Stimulated activated naive B cell treated with anti-CD40 and anti-IgM and Interleukin-4, amounts not matched to agents 10 μg/mL and 1 μg/mL and 100 μg/mL, for 72 hours (primary cell): ENCODE measurements around the gene PPA2.
A peak's percentile ranks its signal among the peaks of the same experiment; 100 is the strongest.

Source experiments
- ATAC-seq, 2 donors: fragments of 150-1000 bp; cut with Tn5 transposase; replicated peaks; 2 replicates each; pipeline ENCODE4 v1.10.0; 2021; ENCODE audit warnings: moderate library complexity in 1 of 2
- DNase-seq: peaks from one replicate; pipeline ENCODE4 v3.0.0; 2021
- H3K27ac Mint-ChIP-seq: one replicate; pipeline ENCODE4 v1.8.0; 2022; ENCODE audit warnings: mild to moderate bottlenecking, mixed read lengths
- H3K27me3 Mint-ChIP-seq, 2 donors: one replicate each; pipeline ENCODE4 v1.8.0; 2022; ENCODE audit warnings: mixed read lengths in 2 of 2
- H3K36me3 Mint-ChIP-seq, 2 donors: one replicate each; pipeline ENCODE4 v1.8.0; 2022; ENCODE audit warnings: mixed read lengths in 2 of 2, mild to moderate bottlenecking in 1 of 2
- H3K4me1 Mint-ChIP-seq, 2 donors: one replicate each; pipeline ENCODE4 v1.8.0; 2022; ENCODE audit warnings: mixed read lengths in 2 of 2, mild to moderate bottlenecking in 1 of 2
- H3K4me3 Mint-ChIP-seq, 2 donors: one replicate each; pipeline ENCODE4 v1.8.0; 2022; ENCODE audit warnings: mild to moderate bottlenecking in 2 of 2, mixed read lengths in 2 of 2, moderate library complexity in 1 of 2
- H3K9me3 Mint-ChIP-seq, 2 donors: one replicate each; pipeline ENCODE4 v1.8.0; 2022; ENCODE audit warnings: mixed read lengths in 2 of 2, mild to moderate bottlenecking in 1 of 2

The PPA2 gene

GRCh38 chr4:105400901-105401677 lies 72.8 kb downstream of the PPA2 start:
- Mint-ChIP-seq H3K36me3 (peaks cover 22 to 35% of the 10 kb centered on the region in 2 donors), H3K9me3 (no peaks in the 10 kb centered on the region), H3K4me3 (no peak overlapping the region), H3K27me3 (no peaks in the 10 kb centered on the region), H3K27ac (no peak overlapping the region), H3K4me1 (peaks cover 4 to 6% of the 10 kb centered on the region in 2 donors)
- no peak for ATAC-seq
- DNase-seq = no peak

- Mint-ChIP-seq H3K27me3 (no peaks in the 10 kb centered on the region), H3K27ac (no peak overlapping the region), H3K9me3 (no peaks in the 10 kb centered on the region), H3K4me3 (no peak overlapping the region), H3K36me3 (peaks cover 18 to 32% of the 10 kb centered on the region in 2 donors), H3K4me1 (no peaks in the 10 kb centered on the region)
- DNase-seq (no peak), ATAC-seq (no peak)
Observed at GRCh38 chr4:105399532-105400161, 74.2 kb downstream of the PPA2 start.

GRCh38 chr4:105392858-105393257 lies 81.0 kb downstream of the PPA2 start:
- Mint-ChIP-seq H3K4me3 (no peak overlapping the region), H3K27ac (no peak overlapping the region), H3K36me3 (peaks cover 31 to 41% of the 10 kb centered on the region in 2 donors)

GRCh38 chr4:105389167-105389566 lies 84.7 kb downstream of the PPA2 start:
- H3K36me3 Mint-ChIP-seq = peaks cover 35 to 40% of the 10 kb centered on the region in 2 donors
- no peak for ATAC-seq
- H3K4me1 Mint-ChIP-seq = no peaks in the 10 kb centered on the region
- no peaks in the 10 kb centered on the region for H3K27me3 Mint-ChIP-seq
- no peak overlapping the region for H3K4me3 Mint-ChIP-seq
- no peak overlapping the region for H3K27ac Mint-ChIP-seq
- H3K9me3 Mint-ChIP-seq = no peaks in the 10 kb centered on the region
- DNase-seq = no peak

More at GRCh38 chr4:105392858-105393257, 81.0 kb downstream of the PPA2 start:
- H3K9me3 Mint-ChIP-seq = no peaks in the 10 kb centered on the region
- no peaks in the 10 kb centered on the region for H3K4me1 Mint-ChIP-seq
- ATAC-seq = no peak
- no peaks in the 10 kb centered on the region for H3K27me3 Mint-ChIP-seq
- DNase-seq = no peak

- H3K36me3 Mint-ChIP-seq = peaks cover 28 to 44% of the 10 kb centered on the region in 2 donors
- no peaks in the 10 kb centered on the region for H3K27me3 Mint-ChIP-seq
- no peaks in the 10 kb centered on the region for H3K9me3 Mint-ChIP-seq
- no peaks in the 10 kb centered on the region for H3K4me1 Mint-ChIP-seq
- ATAC-seq (no peak), DNase-seq (no peak)
- H3K4me3 Mint-ChIP-seq = no peak overlapping the region
- no peak overlapping the region for H3K27ac Mint-ChIP-seq
Observed at GRCh38 chr4:105387466-105387865, 86.4 kb downstream of the PPA2 start.

- no peak for DNase-seq
- no peak overlapping the region for H3K4me3 Mint-ChIP-seq
Observed at GRCh38 chr4:105386012-105386411, 87.8 kb downstream of the PPA2 start.

GRCh38 chr4:105374071-105374470 lies 99.8 kb downstream of the PPA2 start:
- no peak for ATAC-seq
- Mint-ChIP-seq H3K9me3 (no peaks in the 10 kb centered on the region), H3K36me3 (peaks cover 2 to 17% of the 10 kb centered on the region in 2 donors), H3K4me1 (no peaks in the 10 kb centered on the region), H3K4me3 (no peak overlapping the region), H3K27ac (no peak overlapping the region), H3K27me3 (no peaks in the 10 kb centered on the region)
- DNase-seq = no peak

More at GRCh38 chr4:105386012-105386411, 87.8 kb downstream of the PPA2 start:
- no peak overlapping the region for H3K27ac Mint-ChIP-seq
- ATAC-seq = no peak
- no peaks in the 10 kb centered on the region for H3K4me1 Mint-ChIP-seq
- no peaks in the 10 kb centered on the region for H3K27me3 Mint-ChIP-seq
- H3K9me3 Mint-ChIP-seq = no peaks in the 10 kb centered on the region
- H3K36me3 Mint-ChIP-seq = peaks cover 29 to 40% of the 10 kb centered on the region in 2 donors

- ATAC-seq (no peak), DNase-seq (no peak)
- Mint-ChIP-seq H3K4me1 (no peaks in the 10 kb centered on the region), H3K27ac (no peak overlapping the region), H3K4me3 (no peak overlapping the region), H3K36me3 (peaks cover 7 to 23% of the 10 kb centered on the region in 2 donors), H3K27me3 (no peaks in the 10 kb centered on the region), H3K9me3 (peaks cover 3 to 4% of the 10 kb centered on the region in 2 donors)
Observed at GRCh38 chr4:105373324-105373723, 100.5 kb downstream of the PPA2 start.

- H3K27ac Mint-ChIP-seq = no peak overlapping the region
- no peak for DNase-seq
- H3K27me3 Mint-ChIP-seq = no peaks in the 10 kb centered on the region
- peaks cover 39 to 51% of the 10 kb centered on the region in 2 donors for H3K36me3 Mint-ChIP-seq
- no peak overlapping the region for H3K4me3 Mint-ChIP-seq
- H3K9me3 Mint-ChIP-seq = peaks cover 18 to 26% of the 10 kb centered on the region in 2 donors
- no peaks in the 10 kb centered on the region for H3K4me1 Mint-ChIP-seq
- no peak for ATAC-seq
Observed at GRCh38 chr4:105369988-105370387, 103.9 kb downstream of the PPA2 start.

GRCh38 chr4:105361053-105361452 lies 112.8 kb downstream of the PPA2 start:
- Mint-ChIP-seq H3K27me3 (no peaks in the 10 kb centered on the region), H3K36me3 (peaks cover 28 to 42% of the 10 kb centered on the region in 2 donors), H3K4me3 (no peak overlapping the region), H3K4me1 (no peaks in the 10 kb centered on the region), H3K9me3 (peaks cover 15 to 20% of the 10 kb centered on the region in 2 donors), H3K27ac (no peak overlapping the region)
- DNase-seq = no peak
- ATAC-seq = no peak

- Mint-ChIP-seq H3K27me3 (no peaks in the 10 kb centered on the region), H3K9me3 (peaks cover 5% of the 10 kb centered on the region in 2 donors), H3K27ac (no peak overlapping the region), H3K4me3 (no peak overlapping the region), H3K36me3 (peaks cover 13 to 42% of the 10 kb centered on the region in 2 donors), H3K4me1 (peaks cover 14 to 18% of the 10 kb centered on the region in 2 donors)
- DNase-seq = no peak
- ATAC-seq = no peak
Observed at GRCh38 chr4:105357258-105357980, 116.4 kb downstream of the PPA2 start.

- Mint-ChIP-seq H3K27me3 (no peaks in the 10 kb centered on the region), H3K9me3 (peaks cover 5% of the 10 kb centered on the region in 2 donors), H3K4me3 (no peak overlapping the region), H3K36me3 (peaks cover 13 to 40% of the 10 kb centered on the region in 2 donors), H3K4me1 (peaks cover 20 to 26% of the 10 kb centered on the region in 2 donors), H3K27ac (no peak overlapping the region)
- DNase-seq (no peak), ATAC-seq (no peak)
Observed at GRCh38 chr4:105356194-105356593, 117.7 kb downstream of the PPA2 start.

- Mint-ChIP-seq H3K27ac (peak overlapping the region; percentile 77), H3K36me3 (peaks cover 4 to 30% of the 10 kb centered on the region in 2 donors), H3K9me3 (no peaks in the 10 kb centered on the region), H3K27me3 (no peaks in the 10 kb centered on the region), H3K4me1 (peaks cover 22 to 32% of the 10 kb centered on the region in 2 donors), H3K4me3 (peak overlapping the region in 1 of 2 donors; percentile 58)
- DNase-seq (peak; percentile 32), ATAC-seq (peak; percentile 93 to 95)
Observed at GRCh38 chr4:105352826-105353225, 121.0 kb downstream of the PPA2 start.

- no peak for DNase-seq
- H3K36me3 Mint-ChIP-seq = peaks cover 0 to 24% of the 10 kb centered on the region in 2 donors
- no peak overlapping the region for H3K4me3 Mint-ChIP-seq
- no peak for ATAC-seq
- no peaks in the 10 kb centered on the region for H3K9me3 Mint-ChIP-seq
- H3K27me3 Mint-ChIP-seq = no peaks in the 10 kb centered on the region
- H3K27ac Mint-ChIP-seq = no peak overlapping the region
- peaks cover 22 to 32% of the 10 kb centered on the region in 2 donors for H3K4me1 Mint-ChIP-seq
Observed at GRCh38 chr4:105351861-105352260, 122.0 kb downstream of the PPA2 start.
